Suppressor macrophage (primary cell): ENCODE data around the gene TIRAP.

ENCODE experiments used
- DNase-seq, 4 experiments: peaks; one replicate each; pipeline ENCODE4 v3.0.0-alpha.2; 2020 to 2022

The TIRAP gene

DNA sequence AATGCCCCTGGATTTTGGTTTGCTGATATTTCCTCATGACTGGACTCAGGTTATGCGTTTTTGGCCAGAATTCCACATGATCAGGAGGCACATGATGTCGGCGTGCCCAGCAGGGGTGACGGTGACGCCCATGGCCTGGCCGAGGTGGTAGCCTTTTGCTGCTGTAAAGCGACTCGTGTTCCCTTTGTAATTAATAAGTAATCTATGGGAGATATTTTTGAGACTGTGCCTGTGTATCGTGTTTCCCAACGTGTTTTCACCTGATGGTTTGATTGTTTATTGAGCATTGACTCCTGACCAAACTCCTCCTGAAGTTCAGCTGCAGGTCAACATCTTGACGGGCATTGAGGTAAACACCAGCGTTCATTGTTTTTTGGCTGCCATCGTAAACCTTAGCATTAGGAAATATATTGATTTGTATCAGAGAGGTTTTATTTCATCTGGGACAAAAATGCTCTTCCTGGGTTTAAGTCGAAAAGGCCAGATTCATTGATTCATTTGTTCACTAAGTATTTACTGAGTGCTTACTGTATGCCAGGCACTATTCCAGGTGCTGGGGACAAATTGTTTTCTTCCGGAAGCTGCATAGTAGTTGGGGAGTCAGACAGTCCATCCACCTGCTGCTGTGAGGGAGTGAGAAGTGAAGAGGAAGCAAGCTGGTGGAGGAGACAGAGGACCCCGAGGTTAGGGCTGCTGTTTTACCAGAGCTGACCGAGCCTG, 44.5 kb downstream of the TIRAP start:
- no peak for DNase-seq

DNA sequence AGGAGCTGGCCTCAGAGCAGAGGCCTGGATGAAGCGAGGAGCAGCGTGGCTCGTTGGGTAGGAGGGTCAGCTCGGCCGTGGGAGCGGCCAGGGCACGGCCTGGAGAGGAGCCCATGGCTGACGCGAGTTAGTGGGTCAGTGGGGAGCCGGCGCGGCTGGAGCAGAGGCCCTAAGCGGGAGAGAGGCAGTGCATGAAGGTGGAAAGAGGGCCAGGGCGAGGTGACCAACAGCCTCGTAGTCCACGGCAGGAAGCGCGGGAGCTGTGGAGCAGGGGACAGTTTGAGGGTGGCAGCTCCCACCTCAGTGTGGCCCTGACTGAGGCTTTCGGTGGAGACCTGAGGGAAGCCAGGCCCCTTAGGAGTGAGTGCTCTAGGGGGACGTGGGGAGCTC, 45.1 kb downstream of the TIRAP start:
- no peak for DNase-seq

DNA sequence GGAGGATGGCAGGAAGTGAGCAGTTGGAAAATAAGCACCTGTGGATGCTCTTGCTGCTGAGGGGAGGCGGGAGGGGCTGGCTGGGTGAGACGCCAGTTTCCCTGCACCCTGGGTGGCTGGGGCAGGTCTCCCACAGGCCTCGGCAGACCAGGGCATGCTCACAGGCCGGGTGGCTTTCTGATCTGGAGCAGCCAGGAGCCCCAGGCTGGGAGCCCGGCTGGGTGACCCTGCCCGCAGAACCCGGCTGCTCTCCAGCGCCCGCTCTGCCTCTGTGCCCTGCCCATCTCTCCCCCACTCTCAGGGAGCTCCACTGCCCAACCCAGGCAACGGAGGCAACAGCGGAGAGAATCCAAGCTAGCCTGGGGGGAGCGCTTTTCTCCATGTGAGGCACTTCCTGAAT, 45.6 kb downstream of the TIRAP start:
- no peak for DNase-seq

DNA sequence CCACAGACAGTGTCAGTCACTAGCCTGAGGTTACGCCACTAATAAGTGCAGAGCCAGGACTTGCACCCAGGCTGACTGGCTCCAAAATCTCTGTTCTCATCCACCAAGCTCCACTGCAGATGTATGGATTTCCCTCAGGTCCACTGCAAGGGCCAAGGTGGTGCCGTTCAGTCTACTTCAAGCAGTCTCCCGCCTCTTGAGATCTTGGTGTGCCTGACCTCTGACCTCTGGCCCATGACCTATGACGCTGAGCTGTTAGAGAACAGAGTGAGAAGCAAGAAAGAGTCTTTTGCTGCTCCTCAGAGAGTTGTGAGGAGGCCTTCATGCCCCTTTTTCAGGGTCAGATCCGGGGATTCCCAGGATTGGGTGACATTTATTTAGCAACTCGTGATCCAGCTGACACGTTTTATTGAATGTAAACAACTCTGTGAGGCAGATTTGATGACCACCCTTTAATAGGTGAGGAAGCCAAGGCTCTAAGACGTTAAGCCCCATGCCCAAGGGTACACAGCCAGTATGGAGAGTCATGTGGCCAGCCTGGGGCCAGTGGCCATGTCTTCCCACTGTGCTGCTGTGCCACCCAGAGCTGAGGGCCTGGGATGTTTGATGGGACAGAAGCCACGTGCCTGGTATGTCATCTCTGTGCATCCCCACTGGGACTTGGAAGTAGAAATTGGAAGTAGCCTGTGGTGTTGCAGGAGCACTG, 46.2 kb downstream of the TIRAP start:
- no peak for DNase-seq

DNA sequence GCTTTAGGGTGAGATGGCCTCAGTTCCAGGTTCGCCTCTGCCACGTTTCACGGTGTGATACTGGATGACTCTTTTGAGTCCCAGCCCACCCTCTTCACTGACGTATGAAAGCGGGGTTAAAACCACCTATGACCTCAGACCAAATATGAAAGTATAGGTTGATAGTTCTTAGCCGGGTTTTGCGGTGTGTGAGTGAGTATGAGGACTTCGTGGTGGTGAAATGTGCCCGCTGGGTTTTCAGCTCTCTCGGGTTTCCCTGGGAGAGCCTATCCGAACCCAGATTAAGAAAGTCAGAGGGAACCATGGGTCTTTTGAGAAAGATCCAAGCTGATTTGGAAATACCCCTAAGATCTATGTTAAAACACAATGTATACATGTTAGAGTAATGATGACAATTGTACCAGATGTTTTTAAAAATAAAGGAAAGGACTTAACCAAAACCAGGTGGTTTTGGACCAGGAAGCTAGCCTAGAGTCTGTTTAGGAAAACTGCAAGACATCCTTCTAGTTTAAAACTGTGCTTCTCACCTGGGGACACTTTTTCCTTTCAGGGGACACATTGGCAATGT, 46.8 kb downstream of the TIRAP start:
- DNase-seq: no peak

DNA sequence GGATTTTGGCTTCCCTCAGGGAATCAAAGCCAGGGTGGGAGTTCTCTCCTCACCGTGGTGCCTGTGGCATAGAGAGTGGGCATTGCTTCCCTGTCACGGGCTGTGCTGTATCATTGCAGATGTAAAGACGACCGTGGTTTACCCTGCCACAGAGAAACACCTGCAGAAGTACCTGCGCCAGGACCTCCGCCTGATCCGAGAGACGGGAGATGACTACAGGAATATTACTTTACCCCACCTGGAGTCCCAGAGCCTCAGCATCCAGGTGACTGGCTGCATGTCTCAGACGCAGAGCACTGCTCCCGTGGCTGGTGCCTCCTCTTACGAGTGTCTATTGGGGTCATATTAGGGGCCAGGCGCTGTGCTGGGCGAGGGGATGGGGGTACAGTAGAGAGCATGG, 48.4 kb downstream of the TIRAP start:
- no peak for DNase-seq

DNA sequence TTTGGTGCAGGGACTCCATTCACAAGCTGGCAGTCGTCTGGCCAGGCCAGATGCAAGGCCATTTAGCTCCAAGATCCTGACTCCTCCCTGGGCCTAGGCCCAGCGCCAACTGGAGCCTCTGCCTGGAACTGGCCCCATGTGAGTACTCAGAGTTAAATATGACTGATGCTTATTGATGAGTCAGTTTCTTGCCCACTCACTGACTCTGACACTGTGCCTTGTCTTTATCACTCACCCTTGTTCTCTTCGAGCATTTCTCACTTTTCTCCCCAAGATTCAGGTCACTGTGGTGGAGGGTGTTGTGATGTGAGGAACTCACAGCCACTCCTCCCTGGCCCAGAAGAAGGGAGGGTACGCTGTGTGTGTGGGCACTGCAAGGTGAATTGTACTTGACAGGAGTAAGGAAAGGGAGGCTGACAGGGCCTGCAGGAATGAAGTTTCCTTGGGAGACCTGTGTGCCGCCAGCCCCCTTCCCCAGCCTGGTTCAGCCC, 49.4 kb downstream of the TIRAP start:
- DNase-seq: peak in 2 of 4 experiments; percentile 24 to 43

DNA sequence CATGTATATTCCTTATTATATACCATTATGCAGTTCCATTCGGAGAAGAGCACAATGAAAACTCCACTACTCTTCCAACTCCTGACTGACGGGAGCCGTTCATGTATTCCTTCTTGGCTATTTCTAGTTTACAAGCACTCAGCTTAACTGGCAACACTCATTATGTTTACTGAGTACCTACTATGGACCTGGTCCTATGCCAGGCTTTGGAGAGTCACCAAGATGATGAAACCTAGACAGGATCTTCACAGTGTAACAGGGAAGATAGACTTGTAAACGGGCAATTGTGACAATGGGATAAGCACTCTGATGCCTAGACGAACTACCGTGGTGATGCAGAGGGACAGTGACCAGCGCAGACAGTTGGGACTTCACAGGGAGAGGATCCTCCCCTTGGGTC, 50.2 kb downstream of the TIRAP start:
- DNase-seq: no peak

DNA sequence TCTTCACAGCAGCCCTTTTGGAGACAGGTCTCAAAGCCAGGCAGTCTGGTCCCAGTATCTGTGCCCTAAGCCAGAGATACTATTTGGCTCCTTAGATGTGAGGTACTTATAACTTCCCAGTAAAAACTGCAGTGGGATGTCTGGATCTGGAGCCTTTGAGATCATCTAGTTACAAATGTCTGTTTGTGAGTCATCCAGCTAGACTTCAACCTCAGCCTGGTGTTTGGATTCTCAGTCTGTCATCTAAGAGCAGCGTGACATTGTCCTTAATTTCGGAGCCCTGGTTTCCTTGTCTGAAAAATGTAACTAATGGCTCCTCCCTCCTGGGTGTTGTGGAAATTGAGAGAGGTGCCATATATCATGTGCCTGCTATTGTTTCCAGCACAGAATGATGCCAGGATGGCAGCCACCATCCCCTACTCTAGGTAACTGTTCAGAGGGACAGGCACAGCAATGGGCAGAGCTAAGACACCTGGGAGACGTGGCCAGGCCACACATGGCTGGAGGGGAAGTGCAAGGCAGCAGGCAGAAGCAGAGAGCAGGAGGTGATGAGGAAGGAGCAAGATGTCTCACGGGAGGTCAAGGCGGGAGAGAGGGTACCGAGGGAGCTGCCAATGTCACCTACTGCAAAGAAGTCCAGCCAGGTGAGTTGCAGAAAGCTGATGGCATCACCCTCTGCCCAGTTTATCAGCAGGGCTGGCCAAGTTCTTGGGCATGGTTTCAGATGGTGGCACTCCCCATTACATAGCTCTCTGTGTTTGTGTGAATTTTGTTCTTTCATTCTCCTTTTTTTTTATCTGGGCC, 52.0 kb downstream of the TIRAP start:
- no peak for DNase-seq

DNA sequence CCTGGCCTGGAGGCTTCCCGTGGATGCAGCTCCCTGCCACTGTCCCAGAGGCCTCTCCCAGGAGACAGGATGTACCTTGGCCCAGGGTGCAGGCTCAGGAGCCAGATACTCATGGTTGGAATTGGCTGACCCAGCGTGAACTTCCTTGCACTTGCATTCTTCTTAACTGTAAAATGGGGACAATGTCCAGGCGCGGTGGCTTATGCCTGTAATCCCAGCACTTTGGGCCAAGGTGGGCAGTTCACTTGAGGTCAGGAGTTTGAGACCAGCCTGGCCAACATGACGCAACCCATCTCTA, 52.5 kb downstream of the TIRAP start:
- no peak for DNase-seq

DNA sequence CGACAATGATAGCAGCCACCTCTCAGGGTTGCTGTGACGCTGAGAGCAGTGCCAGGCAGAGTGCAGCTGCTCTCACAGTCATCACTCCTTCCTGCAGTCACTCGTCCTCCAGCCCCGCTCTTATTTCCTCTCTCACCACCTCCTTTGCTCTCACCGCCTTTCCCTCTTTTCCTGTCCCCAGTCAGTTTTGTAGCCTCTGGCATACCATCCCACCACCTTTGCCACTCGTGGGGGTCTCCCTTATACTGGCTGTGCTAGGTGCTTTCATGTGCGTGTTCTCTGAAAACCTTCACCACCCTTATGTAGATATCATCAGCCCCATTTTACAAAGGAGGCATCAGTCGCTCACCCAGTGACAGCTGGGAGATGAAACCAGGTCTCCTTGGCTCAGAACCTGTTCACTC, 53.2 kb downstream of the TIRAP start:
- no peak for DNase-seq

DNA sequence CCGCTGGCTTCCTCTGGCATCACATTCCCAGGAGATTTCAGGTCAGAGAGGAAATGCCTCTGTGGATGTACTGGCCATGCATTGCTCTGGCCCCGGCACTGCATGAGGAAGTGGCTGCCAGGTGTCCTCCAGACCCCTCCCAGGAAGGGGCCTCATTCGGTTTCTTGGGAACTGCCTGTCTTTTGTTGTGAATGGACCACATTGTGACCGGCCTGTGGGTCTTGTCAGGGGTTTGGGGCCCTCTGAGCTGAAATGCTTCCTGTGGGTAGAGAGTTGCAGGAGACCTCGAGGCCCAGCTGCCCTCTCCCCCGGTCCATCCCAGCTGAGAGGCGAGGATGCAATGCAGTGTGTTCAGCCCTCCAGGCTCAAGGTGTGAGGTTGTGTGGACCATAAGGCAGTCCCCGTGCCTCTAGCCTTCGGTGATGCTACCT, 53.8 kb downstream of the TIRAP start:
- no peak for DNase-seq

DNA sequence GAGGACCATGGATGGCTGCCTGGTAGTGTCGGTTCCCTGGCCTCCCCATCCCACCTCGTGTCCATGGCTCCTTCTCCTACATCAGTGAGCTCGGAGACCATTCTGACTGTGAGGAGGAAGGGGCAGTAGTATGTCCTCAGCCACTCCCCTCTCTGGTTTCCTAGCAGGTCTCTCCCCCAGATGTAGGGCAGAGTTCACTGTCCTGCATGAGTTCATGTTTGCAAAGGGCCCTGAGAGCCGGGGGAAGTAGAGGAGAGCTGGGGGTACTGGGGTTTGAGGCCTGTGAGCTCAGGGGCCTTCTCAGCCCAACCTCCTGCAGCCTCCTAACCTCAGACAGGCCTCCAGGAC, 54.2 kb downstream of the TIRAP start:
- DNase-seq: no peak

DNA sequence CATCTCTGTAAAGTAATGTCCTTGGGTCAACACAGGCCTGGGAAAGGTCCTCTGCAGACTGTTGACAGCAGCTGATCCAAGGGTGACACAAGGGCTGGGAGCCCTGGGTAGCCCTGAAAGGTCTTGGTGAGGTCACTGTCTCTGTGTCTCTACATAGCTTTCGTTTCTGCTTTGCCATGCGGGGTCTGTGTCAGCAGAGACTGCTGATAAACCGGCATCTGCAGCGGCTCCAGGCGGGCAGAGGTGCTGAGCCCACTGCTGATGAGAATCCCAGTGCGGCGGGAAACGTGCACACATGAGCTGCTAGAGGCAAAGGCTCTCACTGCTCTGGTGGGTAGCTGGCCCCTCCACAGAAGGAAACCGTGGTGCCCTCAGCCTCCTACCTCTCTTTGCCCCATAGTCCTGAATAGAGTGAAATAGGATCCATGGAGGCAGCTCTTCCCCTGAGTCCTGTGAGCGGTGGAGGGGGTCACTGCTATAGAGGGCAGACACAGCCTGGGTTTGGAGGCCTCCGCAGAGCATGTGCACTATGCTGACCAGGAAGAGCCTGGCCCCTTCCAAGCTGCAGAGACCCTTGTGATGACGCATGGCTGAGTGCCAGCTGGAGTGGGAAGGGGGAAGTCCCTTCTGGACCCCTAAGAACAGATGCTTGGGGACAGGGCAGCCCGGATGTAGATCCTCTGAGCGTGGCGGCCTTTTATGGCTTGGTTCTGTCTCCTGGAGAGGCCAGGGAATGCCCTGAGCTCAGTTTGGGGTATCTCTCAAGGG, 54.8 kb downstream of the TIRAP start:
- peak in 3 of 4 experiments; percentile 30 to 48 (median 30) for DNase-seq

DNA sequence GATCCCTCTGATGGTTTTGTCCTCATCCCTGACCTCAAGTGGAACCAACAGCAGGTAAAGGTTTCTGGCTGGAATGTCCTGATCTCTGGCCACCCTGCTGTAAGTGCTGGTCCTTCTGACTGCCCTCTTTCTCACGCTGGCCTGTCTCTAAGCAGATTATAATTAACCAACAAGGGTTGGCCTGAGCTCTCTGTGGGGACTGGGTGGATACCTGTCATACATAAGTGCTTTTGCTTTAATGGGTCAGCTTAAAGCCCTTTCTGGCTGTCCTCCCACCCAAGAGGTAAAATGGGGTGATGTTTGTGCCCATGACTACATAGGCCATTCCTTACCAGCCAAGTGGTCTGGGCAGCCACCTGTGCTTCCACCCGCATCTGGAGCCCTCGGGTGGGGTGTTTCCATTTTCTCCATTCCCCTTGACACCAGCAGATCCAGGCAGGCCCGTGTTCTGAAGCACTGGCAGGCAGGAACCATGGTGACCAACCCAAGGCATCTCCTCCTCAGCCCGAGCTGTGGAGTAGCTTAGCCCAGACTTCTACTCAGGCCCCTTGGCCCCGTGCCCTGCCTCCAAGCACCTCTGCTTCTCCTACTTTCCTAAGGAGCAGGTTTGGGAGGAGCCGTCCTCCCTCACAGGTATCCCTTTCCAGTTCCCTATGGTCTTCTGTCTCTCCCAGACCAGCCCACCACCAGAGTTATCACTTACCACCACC, 55.6 kb downstream of the TIRAP start:
- DNase-seq: no peak

DNA sequence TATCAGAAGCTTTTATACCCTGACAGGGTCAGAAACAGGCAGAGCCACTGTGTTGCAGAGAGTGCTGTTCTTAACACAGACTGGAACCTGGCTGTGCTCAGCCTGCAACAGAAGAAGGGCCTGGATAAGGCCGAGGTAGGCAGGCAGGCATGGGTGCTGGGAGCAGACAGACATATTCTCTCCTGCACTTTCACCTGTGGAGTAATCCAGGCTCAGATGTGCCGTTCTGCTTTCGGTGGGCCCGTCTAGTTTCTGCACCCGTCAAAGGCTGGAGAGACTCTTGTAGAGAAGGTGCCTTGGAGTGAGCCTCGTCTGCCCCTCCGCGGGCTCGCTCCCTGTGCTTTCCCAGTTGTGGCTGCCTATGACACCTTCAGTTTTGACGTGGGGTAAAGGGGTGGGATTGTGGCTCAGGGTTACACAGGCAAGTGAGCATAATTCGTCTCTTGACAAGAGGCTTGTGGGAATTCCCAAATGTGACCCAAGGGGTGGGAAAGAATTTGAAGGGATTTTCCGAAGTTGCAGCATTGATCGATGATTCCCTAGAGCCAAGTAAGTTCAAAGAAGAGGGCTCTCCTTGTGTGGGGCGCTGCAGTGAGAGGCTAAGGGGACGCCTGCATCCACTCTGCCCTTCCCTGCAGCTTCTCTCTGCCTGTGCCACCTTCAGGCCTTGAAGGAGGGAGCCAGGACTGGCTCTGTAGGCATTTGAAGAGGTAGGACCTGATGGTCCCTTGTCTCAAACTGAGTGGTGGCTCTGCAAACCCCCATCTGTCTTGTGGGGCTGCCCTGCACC, 56.4 kb downstream of the TIRAP start:
- no peak for DNase-seq

DNA sequence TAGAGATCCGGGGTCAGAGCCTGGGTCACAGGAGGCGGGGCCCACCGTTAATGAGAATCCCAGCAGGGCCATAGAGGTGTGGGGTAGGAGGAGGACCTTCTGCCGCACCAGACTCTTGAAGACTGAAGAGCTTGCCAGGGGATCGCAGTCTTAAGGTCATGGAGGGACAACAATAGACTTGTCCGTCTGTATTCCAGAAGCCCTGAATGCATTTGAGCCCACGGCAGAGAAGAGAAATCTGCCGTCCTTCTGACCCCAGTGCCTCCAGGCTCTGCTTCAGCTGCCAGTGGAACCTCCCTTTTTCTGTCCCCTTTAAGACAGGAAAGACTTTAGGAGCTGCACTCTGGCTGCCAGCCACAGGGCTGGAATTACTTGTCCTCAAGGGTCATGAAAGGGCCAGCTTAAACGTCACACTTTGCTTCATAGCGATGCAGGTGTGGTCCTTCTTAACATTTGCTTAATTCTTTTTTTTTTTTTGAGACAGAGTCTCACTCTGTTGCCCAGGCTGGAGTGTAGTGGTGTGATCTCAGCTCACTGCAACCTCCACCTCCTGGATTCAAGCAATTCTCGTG, 57.1 kb downstream of the TIRAP start:
- no peak for DNase-seq

DNA sequence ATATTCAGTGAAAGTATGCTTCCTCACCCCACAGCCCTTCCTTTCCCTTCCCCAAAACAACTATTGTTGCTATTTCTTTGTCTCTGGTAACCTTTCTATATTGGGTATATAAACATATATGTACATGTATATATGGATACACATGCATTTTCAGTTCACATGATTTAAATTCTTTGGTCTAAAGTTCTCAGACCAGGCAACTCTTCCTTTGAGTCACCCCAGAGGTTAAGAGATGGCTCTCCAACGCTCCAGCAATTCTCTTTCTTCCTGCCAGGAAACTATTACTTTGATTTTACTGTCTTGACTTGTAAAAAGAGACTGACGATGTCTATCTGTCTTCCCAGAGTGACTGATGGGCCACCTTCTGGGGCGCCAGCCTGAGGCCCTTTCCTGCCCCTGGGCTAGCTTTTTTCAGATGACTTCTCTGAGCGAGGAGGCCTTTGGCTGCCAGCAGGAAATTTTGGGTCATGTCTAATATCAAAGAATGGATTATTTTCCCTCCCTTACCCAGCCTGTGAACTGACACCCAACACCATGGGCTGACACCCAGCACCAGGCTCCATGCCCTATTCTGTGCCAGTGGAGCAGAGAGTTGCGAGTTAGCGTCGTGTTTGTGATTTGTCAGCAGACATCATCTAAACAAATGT, 58.2 kb downstream of the TIRAP start:
- no peak for DNase-seq

DNA sequence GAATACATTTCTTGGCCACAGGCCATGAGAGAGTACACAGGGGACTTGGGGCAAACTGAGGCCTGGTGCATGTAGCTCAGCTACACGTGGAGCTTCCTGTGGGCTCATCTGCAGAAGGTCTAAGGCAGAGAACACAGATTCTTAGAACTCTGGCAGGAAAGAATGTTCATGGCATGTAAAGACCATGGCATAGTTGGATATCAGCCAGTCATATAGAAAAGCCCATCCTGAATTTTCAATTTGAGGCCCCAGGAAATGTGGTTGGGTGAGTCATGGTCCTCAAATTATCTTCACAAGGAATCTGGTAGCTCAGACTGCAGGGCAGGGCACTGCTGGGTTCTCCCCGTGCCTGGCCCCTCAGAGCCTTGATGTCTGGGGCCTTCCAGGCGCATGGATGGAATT, 58.9 kb downstream of the TIRAP start:
- DNase-seq: no peak

DNA sequence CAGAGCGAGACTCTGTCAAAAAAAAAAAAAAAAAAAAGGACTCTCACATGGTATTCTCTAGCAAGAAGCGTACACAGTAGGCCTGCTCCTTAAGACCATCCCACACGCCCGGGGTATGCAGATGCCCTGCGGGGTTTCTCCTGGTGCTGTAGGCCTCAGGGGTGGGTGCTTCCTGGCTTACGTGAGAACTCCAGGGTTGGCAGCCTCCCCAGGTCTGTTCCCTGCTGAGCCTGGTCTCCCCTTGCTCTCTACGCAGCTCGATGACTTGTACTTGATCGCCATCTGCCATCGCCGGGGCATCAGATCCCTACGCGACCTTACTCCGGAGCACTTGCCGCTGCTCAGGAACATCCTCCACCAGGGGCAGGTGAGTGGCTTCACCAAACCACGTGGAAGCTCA, 60.2 kb downstream of the TIRAP start:
- DNase-seq: no peak
